Stomach (tissue), 9 donors: ENCODE results near the gene TELO2. TPM values are rescaled to one million over a fixed set of nuclear protein-coding genes. Genes with fewer than 3 reads are reported as not detected.

Source experiments
- DNase-seq, 2 donors: peaks; one replicate each; pipeline versions ENCODE4 v3.0.0 to v3.0.0-alpha.2; 2013 to 2019
- H3K27ac ChIP-seq, 5 donors: fragments of 200-600 bp in 4 of 5; sonication (generic) in 4 of 5; one replicate each; pipeline ENCODE4 v1.5.1; 2013 to 2019; ENCODE audit warnings: mild to moderate bottlenecking in 1 of 5, moderate library complexity in 1 of 5
- H3K27me3 ChIP-seq, 3 donors: fragments of 200-600 bp; sonication (generic); one replicate each; pipeline ENCODE4 v1.5.1; 2017 to 2019; ENCODE audit warnings: mixed run types in 1 of 3
- H3K36me3 ChIP-seq, 4 donors: fragments of 200-600 bp; sonication (generic); 1 replicate in 3 of 4; 2 replicates in 1 of 4; pipeline ENCODE4 v1.5.1; 2016 to 2019
- H3K4me1 ChIP-seq, 4 donors: fragments of 200-600 bp; sonication (generic); one replicate each; pipeline ENCODE4 v1.5.1; 2016 to 2019
- H3K4me3 ChIP-seq, 4 donors: fragments of 200-600 bp; sonication (generic) in 3 of 4; one replicate each; pipeline ENCODE4 v1.5.1; 2016 to 2019; ENCODE audit warnings: mild to moderate bottlenecking in 1 of 4
- H3K9me3 ChIP-seq, 4 donors: fragments of 200-600 bp; sonication (generic); one replicate each; pipeline ENCODE4 v1.5.1; 2016 to 2019
- EP300 ChIP-seq: sonication (generic); formaldehyde crosslinking; IDR thresholded peaks from one replicate; pipeline ENCODE4 v1.6.1; 2017; ENCODE audit warnings: antibody characterized with exemption
- POLR2A ChIP-seq, 4 donors: fragments of 450-650 bp; IDR thresholded peaks; one replicate each; pipeline ENCODE4 v1.6.1; 2016; ENCODE audit warnings: antibody characterized with exemption in 4 of 4, control low read depth in 2 of 4, mild to moderate bottlenecking in 1 of 4, moderate library complexity in 1 of 4
- POLR2AphosphoS5 ChIP-seq, 3 donors: sonication (generic); formaldehyde crosslinking; IDR thresholded peaks; one replicate each; pipeline ENCODE4 v1.6.1; 2016; ENCODE audit warnings: antibody characterized with exemption in 3 of 3
- WGBS, 5 donors: extraction: QIAGEN DNeasy Blood & Tissue Kit in 3 of 5; methylation state at CpG; one replicate each; pipeline versions ENCODE4 v1.1.5 to v1.1.7; 2013 to 2018; 5-methylcytosine and 5-hydroxymethylcytosine counted together
- intact Hi-C: fragments of 100-400 bp; cut with DNase I; formaldehyde crosslinking; loops from one replicate; pipeline ENCODE4 v1.15.1; 2023; ENCODE audit warnings: low total_unique reads
- polyA plus RNA-seq, 3 donors: library from polyadenylated mRNA; stranded (reverse); fragments of 200-250 nt; gene quantifications; one replicate each; pipeline ENCODE4 v1.2.3, GENCODE V29; 2013
- total RNA-seq, 5 donors: library from RNA; depleted of rRNA; stranded (reverse); fragments of >200 nt; gene quantifications; one replicate each; pipeline versions ENCODE4 v1.1.0 to v1.2.3, GENCODE V29; 2014 to 2016
- TF ChIP-seq, protein P1 (sequence below), 7 experiments: fragments of 450-650 bp in 4 of 7; fragments of 200-600 bp in 3 of 7; sonication (generic) in 3 of 7; IDR thresholded peaks; one replicate each; pipeline ENCODE4 v1.5.1; 2016 to 2019; ENCODE audit warnings: antibody characterized with exemption in 7 of 7, control low read depth in 2 of 7, mild to moderate bottlenecking in 1 of 7
- donor health status: healthy with polysubstance abuse.
- donor health status: Bipolar disorder and iron deficiency.
- donor health status: healthy.

Gene TELO2
- total and polyA plus RNA-seq, 8 donors, result 12.4 to 107 (median 32.1) TPM

DNA sequence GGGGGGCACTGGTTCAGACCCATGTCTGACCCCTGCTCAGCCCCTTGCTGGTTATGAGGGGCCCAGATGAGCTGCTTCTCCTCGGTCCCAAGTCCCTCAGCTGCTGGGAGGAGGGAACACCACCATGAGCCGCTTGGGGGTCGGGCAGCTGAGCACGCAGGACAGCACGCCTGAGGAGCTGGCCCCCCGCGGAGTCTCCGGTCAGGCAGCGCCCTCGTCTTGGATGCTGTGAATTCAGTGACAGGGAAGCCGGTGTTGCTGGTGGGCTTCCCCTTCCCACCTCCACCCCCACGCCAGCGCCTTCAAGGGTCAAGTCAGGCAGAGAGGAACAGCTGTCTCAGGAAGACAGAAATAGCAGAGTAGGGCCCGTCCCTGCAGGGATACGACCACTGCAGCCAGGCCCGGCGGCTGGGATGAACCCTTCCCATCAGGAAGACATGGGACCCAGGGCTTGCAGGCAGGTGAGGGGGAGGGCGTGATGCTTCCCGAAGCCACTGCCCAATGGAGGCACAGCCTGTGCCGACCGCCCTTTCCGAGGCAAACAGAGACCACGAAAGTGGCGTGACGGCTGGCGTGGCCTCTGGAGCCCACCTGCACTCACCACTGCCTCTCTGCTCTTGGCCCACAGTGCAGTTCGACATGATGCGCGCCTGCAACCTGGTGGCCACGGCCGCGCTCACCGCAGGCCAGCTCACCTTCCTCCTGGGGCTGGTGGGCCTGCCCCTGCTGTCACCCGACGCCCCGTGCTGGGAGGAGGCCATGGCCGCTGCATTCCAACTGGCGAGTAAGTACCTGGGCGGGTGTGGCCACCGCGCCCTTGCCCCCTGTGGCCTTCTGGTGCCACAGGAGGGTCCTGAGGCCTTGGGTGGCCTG lies 48.4 kb downstream of the TELO2 start:
- WGBS, 5 donors, result 85 to 91% (median 87%) methylated on average over 27 to 41 of the region's 41 CpGs
- peaks cover 29 to 77% (median 64%) of the 10 kb centered on the region in 4 donors for H3K36me3 ChIP-seq
- TF ChIP-seq, protein P1, sequence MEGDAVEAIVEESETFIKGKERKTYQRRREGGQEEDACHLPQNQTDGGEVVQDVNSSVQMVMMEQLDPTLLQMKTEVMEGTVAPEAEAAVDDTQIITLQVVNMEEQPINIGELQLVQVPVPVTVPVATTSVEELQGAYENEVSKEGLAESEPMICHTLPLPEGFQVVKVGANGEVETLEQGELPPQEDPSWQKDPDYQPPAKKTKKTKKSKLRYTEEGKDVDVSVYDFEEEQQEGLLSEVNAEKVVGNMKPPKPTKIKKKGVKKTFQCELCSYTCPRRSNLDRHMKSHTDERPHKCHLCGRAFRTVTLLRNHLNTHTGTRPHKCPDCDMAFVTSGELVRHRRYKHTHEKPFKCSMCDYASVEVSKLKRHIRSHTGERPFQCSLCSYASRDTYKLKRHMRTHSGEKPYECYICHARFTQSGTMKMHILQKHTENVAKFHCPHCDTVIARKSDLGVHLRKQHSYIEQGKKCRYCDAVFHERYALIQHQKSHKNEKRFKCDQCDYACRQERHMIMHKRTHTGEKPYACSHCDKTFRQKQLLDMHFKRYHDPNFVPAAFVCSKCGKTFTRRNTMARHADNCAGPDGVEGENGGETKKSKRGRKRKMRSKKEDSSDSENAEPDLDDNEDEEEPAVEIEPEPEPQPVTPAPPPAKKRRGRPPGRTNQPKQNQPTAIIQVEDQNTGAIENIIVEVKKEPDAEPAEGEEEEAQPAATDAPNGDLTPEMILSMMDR (IDR thresholded peaks at IDR 0.05), result no peak
- TF ChIP-seq POLR2A (IDR thresholded peaks at IDR 0.05), result no peak
- TF ChIP-seq POLR2AphosphoS5 (IDR thresholded peaks at IDR 0.05), result no peak
- TF ChIP-seq EP300, result no peak
- peak overlapping the region in 4 of 5 donors; percentile 80 to 88 (median 84) for H3K27ac ChIP-seq
- no peak overlapping the region for H3K4me3 ChIP-seq
- intact Hi-C loops, result no loop called here
- DNase-seq, result no peak
- H3K9me3 ChIP-seq, result no peaks in the 10 kb centered on the region
- peaks cover 28 to 87% (median 66%) of the 10 kb centered on the region in 4 donors for H3K4me1 ChIP-seq
- no peaks in the 10 kb centered on the region for H3K27me3 ChIP-seq

DNA sequence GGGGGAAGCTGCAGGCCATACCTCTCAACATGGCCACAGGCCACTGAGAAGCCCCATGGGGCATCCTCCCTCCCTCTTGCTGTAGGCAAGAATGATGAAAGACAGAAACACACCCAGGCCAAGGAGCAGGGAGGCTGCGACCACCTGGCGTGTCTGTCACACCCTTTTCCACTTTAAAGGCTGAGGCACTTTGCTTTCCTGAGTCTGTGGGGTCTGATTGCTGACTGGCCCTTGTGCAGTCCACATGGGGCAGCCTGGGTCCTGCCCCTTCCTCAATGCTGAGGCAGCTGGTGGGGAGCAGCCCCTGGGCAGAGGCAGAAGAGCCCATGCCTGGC lies 49.0 kb downstream of the TELO2 start:
- 52 to 86% (median 77%) methylated on average over 2 of the region's 2 CpGs; no CpG with 5 or more reads in 1 of the 5 donors for WGBS, 5 donors
- no peaks in the 10 kb centered on the region for H3K9me3 ChIP-seq
- peaks cover 34 to 87% (median 64%) of the 10 kb centered on the region in 4 donors for H3K4me1 ChIP-seq
- DNase-seq, result no peak
- H3K27ac ChIP-seq, result peak overlapping the region in 4 of 5 donors; percentile 80 to 88 (median 84)
- H3K4me3 ChIP-seq, result no peak overlapping the region
- no peak for TF ChIP-seq POLR2A (IDR thresholded peaks at IDR 0.05)
- TF ChIP-seq EP300, result no peak
- TF ChIP-seq POLR2AphosphoS5 (IDR thresholded peaks at IDR 0.05), result no peak
- TF ChIP-seq, protein P1 (IDR thresholded peaks at IDR 0.05), result no peak
- no peaks in the 10 kb centered on the region for H3K27me3 ChIP-seq
- H3K36me3 ChIP-seq, result peaks cover 24 to 77% (median 61%) of the 10 kb centered on the region in 4 donors
- intact Hi-C loops, result no loop called here

DNA sequence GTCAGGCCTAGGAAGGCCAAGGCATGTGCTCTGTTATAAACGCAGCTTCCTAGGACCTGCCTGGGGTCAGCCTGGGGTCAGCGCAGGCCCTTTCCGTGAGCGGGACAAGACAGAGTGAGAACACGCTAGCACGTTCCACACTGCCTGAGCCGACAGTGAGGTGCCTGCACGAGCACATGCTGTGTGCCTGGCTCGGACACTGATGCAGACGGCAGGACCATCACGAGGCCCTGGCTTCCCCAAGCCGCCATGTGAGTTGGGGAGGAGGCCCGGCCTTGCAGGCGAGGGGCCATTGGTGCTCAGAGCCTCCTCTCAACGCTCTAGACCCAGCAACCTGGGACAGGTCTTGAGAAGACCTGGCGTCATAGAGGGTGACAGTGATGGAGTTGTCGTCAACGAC lies 49.4 kb downstream of the TELO2 start:
- Histone ChIP-seq H3K4me3 (no peak overlapping the region), H3K27me3 (no peaks in the 10 kb centered on the region), H3K9me3 (no peaks in the 10 kb centered on the region), H3K27ac (peak overlapping the region; percentile 10 to 88 (median 84)), H3K4me1 (peaks cover 36 to 87% (median 61%) of the 10 kb centered on the region in 4 donors), H3K36me3 (peaks cover 20 to 74% (median 58%) of the 10 kb centered on the region in 4 donors)
- DNase-seq, result no peak
- TF ChIP-seq POLR2A (IDR thresholded peaks at IDR 0.05) (no peak), POLR2AphosphoS5 (IDR thresholded peaks at IDR 0.05) (no peak), EP300 (no peak)
- TF ChIP-seq, protein P1 (IDR thresholded peaks at IDR 0.05), result no peak
- intact Hi-C loops, result no loop called here
- WGBS, 5 donors, result 92 to 96% (median 93%) methylated on average over 9 to 18 of the region's 18 CpGs

DNA sequence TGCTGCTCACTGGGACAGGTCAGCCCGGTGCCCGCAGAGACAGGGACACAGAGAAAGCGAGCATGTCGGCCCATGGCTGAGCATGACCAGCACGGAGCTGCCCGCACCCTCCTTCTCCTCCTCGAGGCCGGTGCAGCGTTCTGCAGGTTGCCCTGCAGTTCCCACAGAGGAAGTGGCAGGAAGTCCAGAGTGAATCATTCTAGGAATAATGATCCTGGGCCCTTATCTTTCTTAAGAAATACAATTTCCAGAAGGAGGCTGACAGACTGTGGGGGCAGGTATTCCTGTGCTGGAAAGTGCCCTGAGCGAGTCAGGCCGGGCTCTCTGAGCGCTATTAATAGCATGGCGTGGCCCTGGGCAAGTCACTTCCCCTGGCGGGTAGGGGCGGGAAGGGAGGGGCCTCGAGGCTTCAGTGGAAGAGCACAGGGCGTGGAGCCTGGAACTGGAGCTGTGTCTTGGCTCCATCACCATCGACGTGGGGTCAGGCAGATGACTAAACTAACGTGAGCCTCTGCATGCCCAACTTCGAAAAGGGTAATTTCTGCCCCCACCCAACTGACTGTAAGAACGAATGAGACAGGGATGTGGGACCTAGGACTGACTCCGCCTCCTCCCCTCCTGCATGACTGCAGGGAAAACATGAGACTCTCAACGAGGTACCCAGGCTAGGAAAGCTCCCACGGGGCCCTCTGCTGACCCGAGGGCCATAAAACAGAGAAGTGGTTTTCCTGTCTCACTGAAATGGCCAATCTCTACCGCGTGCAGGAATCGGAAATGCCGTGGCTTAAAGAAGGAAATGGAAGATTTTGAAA lies 50.1 kb downstream of the TELO2 start:
- peak; percentile 32 to 66 for DNase-seq
- intact Hi-C loops, result no loop called here
- H3K27ac ChIP-seq, result peak overlapping the region; percentile 37 to 88 (median 84)
- no peak overlapping the region for H3K4me3 ChIP-seq
- no peaks in the 10 kb centered on the region for H3K9me3 ChIP-seq
- no peaks in the 10 kb centered on the region for H3K27me3 ChIP-seq
- peaks cover 31 to 85% (median 57%) of the 10 kb centered on the region in 4 donors for H3K4me1 ChIP-seq
- WGBS, 5 donors, result 48 to 63% (median 52%) methylated on average over 30 of the region's 30 CpGs
- peaks cover 15 to 72% (median 53%) of the 10 kb centered on the region in 4 donors for H3K36me3 ChIP-seq
- TF ChIP-seq EP300 (no peak), POLR2AphosphoS5 (IDR thresholded peaks at IDR 0.05) (peak in 1 of 3 donors; percentile 1)
